ENCODE measurements around the gene RCC2.

Gene RCC2

DNA sequence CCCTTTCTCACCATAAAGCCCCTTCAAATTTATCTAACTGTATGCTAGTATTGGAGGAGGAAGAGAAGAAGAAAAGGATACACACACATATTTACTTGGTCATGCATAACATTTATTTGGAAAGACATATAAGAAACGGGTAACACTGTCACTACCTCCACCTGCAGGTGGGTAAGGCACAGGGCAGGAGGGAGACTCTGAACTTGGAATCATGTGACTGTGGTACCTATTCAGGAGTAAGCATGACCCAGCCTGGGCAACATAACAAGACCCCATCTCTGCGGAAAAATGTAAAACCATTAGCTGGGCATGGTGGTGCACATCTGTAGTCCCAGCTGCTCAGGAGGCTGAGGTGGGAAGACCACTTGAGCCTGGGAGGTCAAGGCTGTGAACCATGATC, 68.9 kb downstream of the RCC2 start:
- TF ChIP-seq, protein P1, sequence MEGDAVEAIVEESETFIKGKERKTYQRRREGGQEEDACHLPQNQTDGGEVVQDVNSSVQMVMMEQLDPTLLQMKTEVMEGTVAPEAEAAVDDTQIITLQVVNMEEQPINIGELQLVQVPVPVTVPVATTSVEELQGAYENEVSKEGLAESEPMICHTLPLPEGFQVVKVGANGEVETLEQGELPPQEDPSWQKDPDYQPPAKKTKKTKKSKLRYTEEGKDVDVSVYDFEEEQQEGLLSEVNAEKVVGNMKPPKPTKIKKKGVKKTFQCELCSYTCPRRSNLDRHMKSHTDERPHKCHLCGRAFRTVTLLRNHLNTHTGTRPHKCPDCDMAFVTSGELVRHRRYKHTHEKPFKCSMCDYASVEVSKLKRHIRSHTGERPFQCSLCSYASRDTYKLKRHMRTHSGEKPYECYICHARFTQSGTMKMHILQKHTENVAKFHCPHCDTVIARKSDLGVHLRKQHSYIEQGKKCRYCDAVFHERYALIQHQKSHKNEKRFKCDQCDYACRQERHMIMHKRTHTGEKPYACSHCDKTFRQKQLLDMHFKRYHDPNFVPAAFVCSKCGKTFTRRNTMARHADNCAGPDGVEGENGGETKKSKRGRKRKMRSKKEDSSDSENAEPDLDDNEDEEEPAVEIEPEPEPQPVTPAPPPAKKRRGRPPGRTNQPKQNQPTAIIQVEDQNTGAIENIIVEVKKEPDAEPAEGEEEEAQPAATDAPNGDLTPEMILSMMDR (IDR thresholded peaks at IDR 0.05; ENCODE audit: insufficient read depth, low read depth, low read length, missing control alignments): peak; percentile 71
- H3K4me3 ChIP-seq (ENCODE audit: low read length): no peak overlapping the region
- peak; percentile 70 for DNase-seq (ENCODE audit: low read depth)

DNA sequence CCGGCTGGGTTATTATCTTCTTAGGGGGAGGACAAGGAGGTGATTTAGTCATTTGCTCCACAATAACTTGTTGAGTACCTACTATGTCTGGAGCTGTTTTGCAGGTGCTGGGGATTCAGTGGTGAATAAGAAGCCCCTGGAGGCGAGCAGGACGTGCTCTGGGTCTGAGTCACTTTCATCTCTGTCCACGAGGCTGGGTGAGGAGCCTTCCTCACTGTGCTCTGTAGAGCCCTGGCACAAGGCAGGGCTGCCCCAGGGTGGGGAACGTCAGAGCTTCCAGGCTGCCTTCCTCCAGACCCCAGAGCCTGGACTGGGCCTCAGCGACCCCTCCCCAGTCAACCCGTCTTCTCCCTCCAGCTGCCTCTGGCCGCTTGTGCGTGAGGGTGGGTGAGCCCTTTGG, 70.0 kb downstream of the RCC2 start:
- peak; percentile 95 for DNase-seq (ENCODE audit: low read depth)
- H3K4me3 ChIP-seq (ENCODE audit: low read length): no peak overlapping the region
- TF ChIP-seq, protein P1 (IDR thresholded peaks at IDR 0.05; ENCODE audit: insufficient read depth, low read depth, low read length, missing control alignments): no peak

DNA sequence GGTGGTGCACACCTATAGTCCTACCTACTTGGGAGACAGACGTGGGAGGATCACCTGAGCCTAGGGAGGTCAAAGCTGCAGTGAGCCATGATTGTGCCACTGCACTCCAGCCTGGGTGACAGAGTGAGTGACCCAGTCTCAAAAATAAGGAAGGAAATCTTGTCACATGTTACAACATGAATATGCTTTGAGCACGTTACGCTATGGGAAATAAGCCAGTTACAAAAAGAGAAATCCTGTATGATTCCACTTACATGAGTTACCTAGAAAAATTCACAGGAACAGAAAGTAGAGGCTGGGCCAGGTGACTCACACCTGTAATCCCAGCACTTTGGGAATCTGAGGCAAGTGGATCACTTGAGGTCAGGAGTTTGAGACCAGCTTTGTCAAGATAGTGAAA, 74.2 kb downstream of the RCC2 start:
- TF ChIP-seq, protein P1 (IDR thresholded peaks at IDR 0.05; ENCODE audit: insufficient read depth, low read depth, low read length, missing control alignments): no peak
- peak; percentile 86 for DNase-seq (ENCODE audit: low read depth)

DNA sequence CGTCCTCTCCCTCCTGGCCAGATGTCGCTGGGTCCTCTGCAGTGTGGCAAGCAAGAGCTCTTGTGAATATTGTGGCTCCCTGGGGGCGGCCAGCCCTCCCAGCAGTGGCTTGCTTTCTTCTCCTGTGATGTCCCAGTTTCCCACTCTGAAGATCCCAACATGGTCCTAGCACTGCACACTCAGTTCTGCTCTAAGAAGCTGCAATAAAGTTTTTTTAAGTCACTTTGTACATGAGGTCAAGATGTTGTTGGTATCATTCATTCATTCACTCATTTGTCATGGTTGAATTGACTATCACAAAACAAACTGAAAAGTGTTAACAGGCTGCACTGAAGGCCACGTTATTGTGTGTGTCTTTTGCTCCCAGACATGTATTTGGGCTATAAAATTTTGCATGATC, 75.7 kb downstream of the RCC2 start:
- H3K4me3 ChIP-seq (ENCODE audit: low read length): no peak overlapping the region
- no peak for DNase-seq (ENCODE audit: low read depth)
- TF ChIP-seq, protein P1 (IDR thresholded peaks at IDR 0.05; ENCODE audit: insufficient read depth, low read depth, low read length, missing control alignments): no peak

More for the DNA sequence above, 74.2 kb downstream of the RCC2 start:
- H3K4me3 ChIP-seq (ENCODE audit: low read length): no peak overlapping the region

DNA sequence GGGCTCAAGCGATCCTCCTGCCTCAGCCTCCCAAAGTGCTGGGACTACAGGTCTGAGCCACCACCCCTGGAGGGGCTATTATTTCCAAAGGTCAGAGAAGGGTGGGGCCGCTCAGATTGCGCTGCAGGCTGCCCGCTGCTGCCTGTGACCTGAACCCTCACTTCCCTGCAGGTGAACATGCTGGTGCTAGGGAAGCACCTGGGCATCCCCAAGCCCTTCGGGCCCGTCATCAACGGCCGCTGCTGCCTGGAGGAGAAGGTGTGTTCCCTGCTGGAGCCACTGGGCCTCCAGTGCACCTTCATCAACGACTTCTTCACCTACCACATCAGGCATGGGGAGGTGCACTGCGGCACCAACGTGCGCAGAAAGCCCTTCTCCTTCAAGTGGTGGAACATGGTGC, 76.1 kb downstream of the RCC2 start:
- no peak overlapping the region for H3K4me3 ChIP-seq (ENCODE audit: low read length)
- TF ChIP-seq, protein P1 (IDR thresholded peaks at IDR 0.05; ENCODE audit: insufficient read depth, low read depth, low read length, missing control alignments): no peak
- no peak for DNase-seq (ENCODE audit: low read depth)

DNA sequence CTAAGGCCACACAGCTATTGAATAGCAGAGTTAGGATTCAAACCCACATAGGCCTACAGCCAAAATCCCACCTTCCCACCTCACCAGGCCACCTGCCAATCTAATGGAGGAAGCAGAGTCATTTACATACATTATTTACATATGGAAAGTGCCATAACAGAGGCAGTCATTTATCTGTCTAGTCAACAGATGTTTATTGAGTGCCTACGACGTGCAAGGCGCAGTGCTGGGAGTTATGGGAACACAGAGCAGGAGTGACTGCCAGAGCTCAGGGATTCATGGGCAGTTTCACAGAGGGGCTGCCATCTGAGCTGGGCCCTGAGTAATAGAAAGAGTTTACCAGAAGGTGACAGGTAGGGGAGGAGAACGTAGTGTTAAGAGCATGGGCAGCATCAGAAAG, 77.8 kb downstream of the RCC2 start:
- DNase-seq (ENCODE audit: low read depth): no peak
- TF ChIP-seq, protein P1 (IDR thresholded peaks at IDR 0.05; ENCODE audit: insufficient read depth, low read depth, low read length, missing control alignments): no peak
- no peak overlapping the region for H3K4me3 ChIP-seq (ENCODE audit: low read length)

DNA sequence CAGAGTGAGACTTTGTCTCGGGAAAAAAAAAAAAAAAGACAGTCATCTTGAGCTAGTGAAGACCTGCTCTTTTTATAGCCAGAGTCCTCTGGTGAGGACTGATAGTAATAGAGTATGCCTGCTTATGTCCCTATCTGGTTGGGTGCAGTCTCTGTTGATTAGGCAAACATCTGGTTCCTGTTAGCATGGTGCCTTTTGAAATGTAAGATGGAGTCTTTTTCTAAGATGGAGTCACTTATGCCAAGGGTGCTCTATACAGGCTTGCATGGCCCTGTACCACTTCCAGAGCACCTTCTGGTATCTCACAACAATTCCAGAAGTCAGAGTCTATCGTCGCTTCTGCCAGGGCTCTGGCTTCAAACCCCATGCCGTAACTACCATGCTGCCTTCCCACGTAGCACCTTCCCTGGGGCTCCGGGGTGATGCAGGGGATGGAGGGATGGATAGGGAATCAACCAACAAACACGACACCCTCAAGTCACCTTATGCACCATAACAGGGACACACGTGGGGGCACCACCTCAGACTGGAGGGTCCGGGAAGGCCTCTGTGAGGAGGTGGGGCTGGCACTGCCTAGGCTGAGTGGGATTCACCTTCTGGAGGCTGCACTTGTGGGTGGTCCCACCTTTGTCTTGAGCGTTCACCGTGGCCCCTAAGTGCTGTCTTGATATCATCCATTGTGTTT, 79.1 kb downstream of the RCC2 start:
- TF ChIP-seq, protein P1 (IDR thresholded peaks at IDR 0.05; ENCODE audit: insufficient read depth, low read depth, low read length, missing control alignments): no peak
- DNase-seq (ENCODE audit: low read depth): no peak
- no peak overlapping the region for H3K4me3 ChIP-seq (ENCODE audit: low read length)

Measured in epithelial cell of esophagus (primary cell).